Breast epithelium (tissue), 3 donors: ENCODE measurements around the gene PDCD10.

Source experiments
- POLR2A ChIP-seq: fragments of 450-650 bp; IDR thresholded peaks from one replicate; pipeline ENCODE4 v1.6.1; 2016; ENCODE audit warnings: antibody characterized with exemption, mild to moderate bottlenecking, moderate library complexity
- POLR2AphosphoS5 ChIP-seq, 3 donors: sonication (generic); formaldehyde crosslinking; IDR thresholded peaks; one replicate each; pipeline ENCODE4 v1.6.1; 2017; ENCODE audit warnings: antibody characterized with exemption in 3 of 3
- TF ChIP-seq, protein P1 (sequence below), 3 donors: fragments of 450-650 bp; IDR thresholded peaks; one replicate each; pipeline ENCODE4 v1.5.1; 2016 to 2017; ENCODE audit warnings: antibody characterized with exemption in 3 of 3, mild to moderate bottlenecking in 3 of 3, moderate library complexity in 3 of 3

DNA sequence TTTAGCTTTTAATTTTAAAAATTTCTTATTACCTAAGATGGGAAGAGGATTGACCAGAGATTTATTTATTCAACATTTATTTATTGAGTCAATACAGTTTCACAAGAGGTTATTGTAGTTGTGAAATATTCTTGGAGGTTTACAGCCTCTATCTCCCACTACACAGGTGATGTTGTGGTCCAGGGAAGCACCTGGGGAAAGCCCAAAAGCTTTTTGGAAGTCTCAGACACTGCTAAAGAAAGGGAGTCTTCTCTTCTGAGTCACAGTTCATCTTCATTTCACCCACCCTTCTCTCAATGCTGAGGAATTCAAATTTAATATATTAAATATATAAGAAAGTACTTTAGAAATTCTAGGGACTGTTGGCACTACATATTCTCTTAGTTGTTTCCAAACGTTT is 42.7 kb upstream of the PDCD10 start:
- TF ChIP-seq, protein P1, sequence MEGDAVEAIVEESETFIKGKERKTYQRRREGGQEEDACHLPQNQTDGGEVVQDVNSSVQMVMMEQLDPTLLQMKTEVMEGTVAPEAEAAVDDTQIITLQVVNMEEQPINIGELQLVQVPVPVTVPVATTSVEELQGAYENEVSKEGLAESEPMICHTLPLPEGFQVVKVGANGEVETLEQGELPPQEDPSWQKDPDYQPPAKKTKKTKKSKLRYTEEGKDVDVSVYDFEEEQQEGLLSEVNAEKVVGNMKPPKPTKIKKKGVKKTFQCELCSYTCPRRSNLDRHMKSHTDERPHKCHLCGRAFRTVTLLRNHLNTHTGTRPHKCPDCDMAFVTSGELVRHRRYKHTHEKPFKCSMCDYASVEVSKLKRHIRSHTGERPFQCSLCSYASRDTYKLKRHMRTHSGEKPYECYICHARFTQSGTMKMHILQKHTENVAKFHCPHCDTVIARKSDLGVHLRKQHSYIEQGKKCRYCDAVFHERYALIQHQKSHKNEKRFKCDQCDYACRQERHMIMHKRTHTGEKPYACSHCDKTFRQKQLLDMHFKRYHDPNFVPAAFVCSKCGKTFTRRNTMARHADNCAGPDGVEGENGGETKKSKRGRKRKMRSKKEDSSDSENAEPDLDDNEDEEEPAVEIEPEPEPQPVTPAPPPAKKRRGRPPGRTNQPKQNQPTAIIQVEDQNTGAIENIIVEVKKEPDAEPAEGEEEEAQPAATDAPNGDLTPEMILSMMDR (IDR thresholded peaks at IDR 0.05), result no peak
- TF ChIP-seq POLR2A (no peak), POLR2AphosphoS5 (IDR thresholded peaks at IDR 0.05) (no peak)
